Uterus (tissue), 2 donors: ENCODE measurements around the gene OAS3.

Experiments
- POLR2A ChIP-seq, 2 donors: fragments of 450-650 bp; IDR thresholded peaks; one replicate each; pipeline ENCODE4 v1.6.1; 2016; ENCODE audit warnings: antibody characterized with exemption in 2 of 2, mild to moderate bottlenecking in 1 of 2, moderate library complexity in 1 of 2
- TF ChIP-seq, protein P1 (sequence below), 4 experiments: fragments of 200-600 bp in 2 of 4; fragments of 450-650 bp in 2 of 4; sonication (generic) in 2 of 4; IDR thresholded peaks; one replicate each; pipeline ENCODE4 v1.5.1; 2016 to 2019; ENCODE audit warnings: antibody characterized with exemption in 4 of 4, mild to moderate bottlenecking in 2 of 4, moderate library complexity in 1 of 4

DNA sequence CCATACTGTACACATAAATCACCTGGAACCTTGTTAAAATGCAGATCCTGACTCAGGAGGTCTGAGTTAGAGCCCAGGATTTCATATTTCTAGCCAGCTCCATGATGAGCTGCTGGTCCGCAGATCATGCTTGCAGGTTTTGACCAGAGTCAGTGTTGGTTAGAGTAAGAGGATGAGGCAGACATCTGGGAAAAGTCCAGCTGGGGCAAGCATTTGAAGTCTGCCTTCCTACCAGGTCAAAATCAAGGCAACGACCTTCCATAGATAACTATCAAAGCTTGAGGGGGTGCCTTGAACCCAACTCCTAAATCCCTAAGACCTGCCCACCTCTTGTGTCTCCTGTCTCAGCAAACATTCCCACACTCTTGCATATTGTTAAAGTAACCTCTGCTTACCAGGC is 49.3 kb downstream of the OAS3 start:
- TF ChIP-seq, protein P1, sequence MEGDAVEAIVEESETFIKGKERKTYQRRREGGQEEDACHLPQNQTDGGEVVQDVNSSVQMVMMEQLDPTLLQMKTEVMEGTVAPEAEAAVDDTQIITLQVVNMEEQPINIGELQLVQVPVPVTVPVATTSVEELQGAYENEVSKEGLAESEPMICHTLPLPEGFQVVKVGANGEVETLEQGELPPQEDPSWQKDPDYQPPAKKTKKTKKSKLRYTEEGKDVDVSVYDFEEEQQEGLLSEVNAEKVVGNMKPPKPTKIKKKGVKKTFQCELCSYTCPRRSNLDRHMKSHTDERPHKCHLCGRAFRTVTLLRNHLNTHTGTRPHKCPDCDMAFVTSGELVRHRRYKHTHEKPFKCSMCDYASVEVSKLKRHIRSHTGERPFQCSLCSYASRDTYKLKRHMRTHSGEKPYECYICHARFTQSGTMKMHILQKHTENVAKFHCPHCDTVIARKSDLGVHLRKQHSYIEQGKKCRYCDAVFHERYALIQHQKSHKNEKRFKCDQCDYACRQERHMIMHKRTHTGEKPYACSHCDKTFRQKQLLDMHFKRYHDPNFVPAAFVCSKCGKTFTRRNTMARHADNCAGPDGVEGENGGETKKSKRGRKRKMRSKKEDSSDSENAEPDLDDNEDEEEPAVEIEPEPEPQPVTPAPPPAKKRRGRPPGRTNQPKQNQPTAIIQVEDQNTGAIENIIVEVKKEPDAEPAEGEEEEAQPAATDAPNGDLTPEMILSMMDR (IDR thresholded peaks at IDR 0.05): no peak
- TF ChIP-seq POLR2A (IDR thresholded peaks at IDR 0.05): no peak
